ENCODE data around the gene FAM168A. TPM values are rescaled to one million over a fixed set of nuclear protein-coding genes. Genes with fewer than 3 reads are reported as not detected.

The FAM168A gene
- total RNA-seq, 1 donor from 2014 or later, result 19.3 TPM

DNA sequence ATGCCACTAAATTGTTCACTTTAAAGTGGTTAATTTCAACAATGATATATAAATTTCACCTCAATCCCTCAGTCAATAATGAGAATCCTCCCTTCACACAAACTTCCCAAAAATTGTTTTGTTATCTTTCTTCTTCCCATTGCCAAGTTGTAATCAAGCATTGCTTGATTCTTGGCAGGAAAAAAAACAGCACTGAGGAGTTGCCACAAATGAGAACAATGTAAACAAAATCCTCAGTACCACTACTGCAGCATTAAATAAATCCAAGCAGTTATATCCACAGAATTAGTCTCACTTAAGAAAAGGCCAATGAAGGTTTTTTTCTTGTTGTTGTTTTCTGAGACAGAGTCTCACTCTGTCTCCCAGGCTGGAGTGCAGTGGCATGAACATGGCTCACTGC is 38.2 kb downstream of the FAM168A start:
- H4K20me1 ChIP-seq (ENCODE audit: low read depth), result peaks cover 23% of the 10 kb centered on the region
- no peak overlapping the region for H3K9ac ChIP-seq
- Mint-ChIP-seq H3K27ac (no peak overlapping the region), H3K36me3 (peaks cover 12% of the 10 kb centered on the region), H3K4me1 (peaks cover 5% of the 10 kb centered on the region), H3K9me3 (peaks cover 2% of the 10 kb centered on the region), H3K27me3 (ENCODE audit: insufficient read depth, low read depth) (peaks cover 2% of the 10 kb centered on the region), H3K4me3 (no peak overlapping the region)
- H2AFZ ChIP-seq (replicated peaks), result no peak overlapping the region
- H3K79me2 ChIP-seq (ENCODE audit: low read depth), result peaks cover 80% of the 10 kb centered on the region
- H3K4me1 ChIP-seq, result no peaks in the 10 kb centered on the region
- no peaks in the 10 kb centered on the region for H3K9me3 ChIP-seq (ENCODE audit: low read depth)
- H3K27me3 ChIP-seq, result no peaks in the 10 kb centered on the region
- no peaks in the 10 kb centered on the region for H3F3A ChIP-seq (ENCODE audit: low read depth)
- no peak overlapping the region for H3K4me3 ChIP-seq
- no peak overlapping the region for H3K4me2 ChIP-seq
- no peak for DNase-seq (ENCODE audit: low spot score)
- no peaks in the 10 kb centered on the region for H3K36me3 ChIP-seq
- no peak for TF ChIP-seq EZH2phosphoT487 (IDR thresholded peaks at IDR 0.05)
- TF ChIP-seq, protein P1, sequence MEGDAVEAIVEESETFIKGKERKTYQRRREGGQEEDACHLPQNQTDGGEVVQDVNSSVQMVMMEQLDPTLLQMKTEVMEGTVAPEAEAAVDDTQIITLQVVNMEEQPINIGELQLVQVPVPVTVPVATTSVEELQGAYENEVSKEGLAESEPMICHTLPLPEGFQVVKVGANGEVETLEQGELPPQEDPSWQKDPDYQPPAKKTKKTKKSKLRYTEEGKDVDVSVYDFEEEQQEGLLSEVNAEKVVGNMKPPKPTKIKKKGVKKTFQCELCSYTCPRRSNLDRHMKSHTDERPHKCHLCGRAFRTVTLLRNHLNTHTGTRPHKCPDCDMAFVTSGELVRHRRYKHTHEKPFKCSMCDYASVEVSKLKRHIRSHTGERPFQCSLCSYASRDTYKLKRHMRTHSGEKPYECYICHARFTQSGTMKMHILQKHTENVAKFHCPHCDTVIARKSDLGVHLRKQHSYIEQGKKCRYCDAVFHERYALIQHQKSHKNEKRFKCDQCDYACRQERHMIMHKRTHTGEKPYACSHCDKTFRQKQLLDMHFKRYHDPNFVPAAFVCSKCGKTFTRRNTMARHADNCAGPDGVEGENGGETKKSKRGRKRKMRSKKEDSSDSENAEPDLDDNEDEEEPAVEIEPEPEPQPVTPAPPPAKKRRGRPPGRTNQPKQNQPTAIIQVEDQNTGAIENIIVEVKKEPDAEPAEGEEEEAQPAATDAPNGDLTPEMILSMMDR (IDR thresholded peaks at IDR 0.05), result no peak
- TF ChIP-seq EZH2 (IDR thresholded peaks at IDR 0.05), result no peak
- no peak overlapping the region for H3K27ac ChIP-seq

DNA sequence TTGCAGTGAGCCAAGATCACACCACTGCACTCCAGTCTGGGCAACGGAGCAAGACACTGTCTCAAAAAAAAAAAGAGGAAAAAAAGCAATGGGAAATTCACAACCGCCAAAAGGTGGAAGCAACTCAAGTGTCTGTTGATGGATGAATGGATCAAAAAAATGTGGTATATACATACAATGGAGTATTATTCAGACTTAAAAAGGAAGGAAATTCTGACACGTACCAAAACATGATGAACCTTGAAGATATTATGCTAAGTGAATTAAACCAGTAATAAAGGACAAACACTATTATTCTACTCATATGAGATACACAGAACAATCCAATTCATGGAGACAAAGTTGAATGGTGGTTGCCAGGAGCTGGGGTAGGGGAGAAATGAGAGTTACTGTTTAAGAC is 40.9 kb downstream of the FAM168A start:
- H3K27ac ChIP-seq, result no peak overlapping the region
- H3K9me3 ChIP-seq (ENCODE audit: low read depth), result no peaks in the 10 kb centered on the region
- DNase-seq (ENCODE audit: low spot score), result no peak
- Mint-ChIP-seq H3K9me3 (peaks cover 2% of the 10 kb centered on the region), H3K4me3 (no peak overlapping the region), H3K4me1 (peaks cover 11% of the 10 kb centered on the region), H3K36me3 (peaks cover 12% of the 10 kb centered on the region), H3K27me3 (ENCODE audit: insufficient read depth, low read depth) (no peaks in the 10 kb centered on the region), H3K27ac (no peak overlapping the region)
- no peak overlapping the region for H3K4me2 ChIP-seq
- peaks cover 2% of the 10 kb centered on the region for H3K4me1 ChIP-seq
- H3K4me3 ChIP-seq, result no peak overlapping the region
- TF ChIP-seq, protein P1 (IDR thresholded peaks at IDR 0.05), result no peak
- no peak for TF ChIP-seq EZH2 (IDR thresholded peaks at IDR 0.05)
- TF ChIP-seq EZH2phosphoT487 (IDR thresholded peaks at IDR 0.05), result no peak
- peaks cover 72% of the 10 kb centered on the region for H3K79me2 ChIP-seq (ENCODE audit: low read depth)
- peaks cover 32% of the 10 kb centered on the region for H4K20me1 ChIP-seq (ENCODE audit: low read depth)
- no peak overlapping the region for H3K9ac ChIP-seq
- H3K27me3 ChIP-seq, result no peaks in the 10 kb centered on the region
- H3K36me3 ChIP-seq, result no peaks in the 10 kb centered on the region
- no peaks in the 10 kb centered on the region for H3F3A ChIP-seq (ENCODE audit: low read depth)
- H2AFZ ChIP-seq (replicated peaks), result no peak overlapping the region

DNA sequence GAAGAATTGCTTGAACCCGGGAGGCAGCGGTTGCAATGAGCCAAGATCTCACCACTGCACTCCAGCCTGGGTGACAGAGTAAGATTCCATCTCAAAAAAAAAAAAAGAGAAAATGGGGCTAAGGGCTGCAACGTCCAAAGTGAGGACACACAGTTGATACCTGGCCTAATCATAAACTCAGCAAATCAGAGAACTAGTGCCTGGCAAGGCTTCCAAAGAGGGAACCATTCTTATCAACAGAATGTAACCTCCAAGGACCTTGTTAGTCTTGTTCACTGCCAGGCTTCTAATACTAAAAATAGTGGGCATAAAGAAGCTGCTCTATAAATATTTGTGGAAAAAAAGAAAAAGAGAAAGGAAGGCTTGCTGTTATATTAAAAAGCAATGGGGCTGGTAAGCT is 42.3 kb downstream of the FAM168A start:
- H3K4me1 ChIP-seq, result peaks cover 16% of the 10 kb centered on the region
- H3K4me3 Mint-ChIP-seq, result no peak overlapping the region
- DNase-seq (ENCODE audit: low spot score), result no peak

More for the DNA sequence above, 42.3 kb downstream of the FAM168A start:
- Histone ChIP-seq H3K79me2 (ENCODE audit: low read depth) (peaks cover 71% of the 10 kb centered on the region), H3K27ac (no peak overlapping the region), H3K27me3 (no peaks in the 10 kb centered on the region), H3K9ac (no peak overlapping the region), H3F3A (ENCODE audit: low read depth) (no peaks in the 10 kb centered on the region), H3K4me3 (no peak overlapping the region), H3K4me2 (no peak overlapping the region), H3K9me3 (ENCODE audit: low read depth) (no peaks in the 10 kb centered on the region), H2AFZ (replicated peaks) (no peak overlapping the region), H3K36me3 (no peaks in the 10 kb centered on the region), H4K20me1 (ENCODE audit: low read depth) (peaks cover 43% of the 10 kb centered on the region)
- H3K27ac Mint-ChIP-seq, result no peak overlapping the region
- H3K27me3 Mint-ChIP-seq (ENCODE audit: insufficient read depth, low read depth), result no peaks in the 10 kb centered on the region
- H3K4me1 Mint-ChIP-seq, result peaks cover 21% of the 10 kb centered on the region
- TF ChIP-seq, protein P1 (IDR thresholded peaks at IDR 0.05), result no peak
- TF ChIP-seq EZH2phosphoT487 (IDR thresholded peaks at IDR 0.05) (no peak), EZH2 (IDR thresholded peaks at IDR 0.05) (no peak)
- peaks cover 12% of the 10 kb centered on the region for H3K36me3 Mint-ChIP-seq
- peaks cover 2% of the 10 kb centered on the region for H3K9me3 Mint-ChIP-seq
